ENCODE results near the gene GSE1. TPM values are rescaled to one million over a fixed set of nuclear protein-coding genes. Genes with fewer than 3 reads are reported as not detected.

Gene GSE1
- polyA plus RNA-seq, 1 donor (not counting 4 experiments of a cell fraction or from before 2014, with no cell fraction given) = 5.0 TPM

DNA sequence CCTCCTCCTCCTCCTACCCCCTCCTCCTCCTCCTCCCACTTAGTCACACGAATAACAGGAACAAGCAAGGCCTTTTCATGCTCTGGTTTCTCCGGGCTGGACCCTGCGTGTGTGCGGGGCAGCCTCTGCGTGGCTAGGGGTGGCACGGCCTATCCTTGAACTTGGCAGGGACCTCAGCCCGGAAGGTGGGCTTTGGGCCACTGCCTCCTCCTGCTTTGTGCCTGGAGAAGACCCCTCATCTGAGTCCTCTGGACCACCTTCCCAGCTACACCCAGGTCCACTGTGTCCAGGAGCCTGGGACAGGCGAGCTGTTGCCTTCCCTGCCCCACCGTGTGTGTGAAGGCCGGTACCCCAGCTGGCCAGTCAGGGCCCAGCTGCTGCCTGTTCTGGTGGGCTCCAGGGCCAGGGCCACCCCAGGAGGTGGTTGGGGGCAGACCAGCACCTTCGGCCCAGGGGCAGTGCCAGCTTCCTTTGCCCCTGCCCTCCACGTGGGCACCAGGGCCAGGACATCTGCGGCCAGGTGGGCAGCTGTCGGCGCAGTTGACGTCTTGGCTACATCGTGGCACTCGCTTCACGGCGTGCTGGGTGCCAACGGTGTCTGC is 40.3 kb downstream of the GSE1 start:
- no peaks in the 10 kb centered on the region for H3K27me3 ChIP-seq (ENCODE audit: control insufficient read depth, extremely low read depth, insufficient read depth, low read length)
- dilution Hi-C loops (cut with MboI; ENCODE audit: extremely low pct_ligation_motif_present, low sequenced_read_pairs) = no loop called here
- no peaks in the 10 kb centered on the region for H3K9me3 ChIP-seq (ENCODE audit: control insufficient read depth, low read depth, low read length)
- H3K4me1 ChIP-seq (ENCODE audit: control insufficient read depth, extremely low read depth, insufficient read depth, low read length) = peaks cover 3% of the 10 kb centered on the region
- no peaks in the 10 kb centered on the region for H3K9me1 ChIP-seq (ENCODE audit: control insufficient read depth, extremely low read depth, insufficient read depth, low read length)
- FAIRE-seq = no peak
- H3K4me3 ChIP-seq (ENCODE audit: control insufficient read depth in 2 of 3, extremely low read depth in 1 of 3, insufficient read depth in 2 of 3, low read depth in 1 of 3, low read length in 3 of 3) = no peak overlapping the region
- DNase-seq (ENCODE audit: low read depth, low spot score) = no peak
- H3K27ac ChIP-seq (ENCODE audit: control insufficient read depth, insufficient read depth, low read length) = no peak overlapping the region
- peaks cover 2 to 24% of the 10 kb centered on the region in 2 experiments for H3K36me3 ChIP-seq (ENCODE audit: control insufficient read depth in 2 of 2, extremely low read depth in 1 of 2, insufficient read depth in 2 of 2, low read length in 2 of 2)
- H3K4me2 ChIP-seq (ENCODE audit: control insufficient read depth, extremely low read depth, insufficient read depth, low read depth, low read length) = no peak overlapping the region
- no peak overlapping the region for H3K9ac ChIP-seq (ENCODE audit: control insufficient read depth, extremely low read depth, insufficient read depth, low read length)
- no peaks in the 10 kb centered on the region for H3K79me2 ChIP-seq (ENCODE audit: control insufficient read depth, insufficient read depth, low read length)
- peaks cover 6% of the 10 kb centered on the region for H4K20me1 ChIP-seq (ENCODE audit: control insufficient read depth, extremely low read depth, insufficient read depth, low read length)
- H2AFZ ChIP-seq (ENCODE audit: control insufficient read depth, low read length) = no peak overlapping the region
- TF ChIP-seq EZH2 (IDR thresholded peaks at IDR 0.05; ENCODE audit: low read length) = no peak
- TF ChIP-seq, protein P1, sequence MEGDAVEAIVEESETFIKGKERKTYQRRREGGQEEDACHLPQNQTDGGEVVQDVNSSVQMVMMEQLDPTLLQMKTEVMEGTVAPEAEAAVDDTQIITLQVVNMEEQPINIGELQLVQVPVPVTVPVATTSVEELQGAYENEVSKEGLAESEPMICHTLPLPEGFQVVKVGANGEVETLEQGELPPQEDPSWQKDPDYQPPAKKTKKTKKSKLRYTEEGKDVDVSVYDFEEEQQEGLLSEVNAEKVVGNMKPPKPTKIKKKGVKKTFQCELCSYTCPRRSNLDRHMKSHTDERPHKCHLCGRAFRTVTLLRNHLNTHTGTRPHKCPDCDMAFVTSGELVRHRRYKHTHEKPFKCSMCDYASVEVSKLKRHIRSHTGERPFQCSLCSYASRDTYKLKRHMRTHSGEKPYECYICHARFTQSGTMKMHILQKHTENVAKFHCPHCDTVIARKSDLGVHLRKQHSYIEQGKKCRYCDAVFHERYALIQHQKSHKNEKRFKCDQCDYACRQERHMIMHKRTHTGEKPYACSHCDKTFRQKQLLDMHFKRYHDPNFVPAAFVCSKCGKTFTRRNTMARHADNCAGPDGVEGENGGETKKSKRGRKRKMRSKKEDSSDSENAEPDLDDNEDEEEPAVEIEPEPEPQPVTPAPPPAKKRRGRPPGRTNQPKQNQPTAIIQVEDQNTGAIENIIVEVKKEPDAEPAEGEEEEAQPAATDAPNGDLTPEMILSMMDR (optimal IDR thresholded peaks at IDR 0.05 in 1 of 3, IDR thresholded peaks at IDR 0.05 in 1 of 3, conservative IDR thresholded peaks at IDR 0.05 in 1 of 3; ENCODE audit: extremely low read depth in 1 of 3, insufficient read depth in 2 of 3, low read length in 3 of 3) = no peak

GRCh38 chr16:85654251-85655095 is 41.4 kb downstream of the GSE1 start:
- Histone ChIP-seq H3K9ac (ENCODE audit: control insufficient read depth, extremely low read depth, insufficient read depth, low read length) (no peak overlapping the region), H3K4me3 (ENCODE audit: control insufficient read depth in 2 of 3, extremely low read depth in 1 of 3, insufficient read depth in 2 of 3, low read depth in 1 of 3, low read length in 3 of 3) (no peak overlapping the region), H3K36me3 (ENCODE audit: control insufficient read depth in 2 of 2, extremely low read depth in 1 of 2, insufficient read depth in 2 of 2, low read length in 2 of 2) (peaks cover 2 to 27% of the 10 kb centered on the region in 2 experiments), H3K9me1 (ENCODE audit: control insufficient read depth, extremely low read depth, insufficient read depth, low read length) (no peaks in the 10 kb centered on the region), H2AFZ (ENCODE audit: control insufficient read depth, low read length) (no peak overlapping the region), H3K27ac (ENCODE audit: control insufficient read depth, insufficient read depth, low read length) (no peak overlapping the region), H4K20me1 (ENCODE audit: control insufficient read depth, extremely low read depth, insufficient read depth, low read length) (peaks cover 4% of the 10 kb centered on the region), H3K79me2 (ENCODE audit: control insufficient read depth, insufficient read depth, low read length) (no peaks in the 10 kb centered on the region), H3K4me1 (ENCODE audit: control insufficient read depth, extremely low read depth, insufficient read depth, low read length) (peaks cover 3% of the 10 kb centered on the region), H3K9me3 (ENCODE audit: control insufficient read depth, low read depth, low read length) (no peaks in the 10 kb centered on the region), H3K4me2 (ENCODE audit: control insufficient read depth, extremely low read depth, insufficient read depth, low read depth, low read length) (no peak overlapping the region), H3K27me3 (ENCODE audit: control insufficient read depth, extremely low read depth, insufficient read depth, low read length) (no peaks in the 10 kb centered on the region)
- dilution Hi-C loops (cut with MboI; ENCODE audit: extremely low pct_ligation_motif_present, low sequenced_read_pairs) = no loop called here
- TF ChIP-seq EZH2 (IDR thresholded peaks at IDR 0.05; ENCODE audit: low read length) = no peak
- TF ChIP-seq, protein P1 (optimal IDR thresholded peaks at IDR 0.05 in 1 of 3, IDR thresholded peaks at IDR 0.05 in 1 of 3, conservative IDR thresholded peaks at IDR 0.05 in 1 of 3; ENCODE audit: extremely low read depth in 1 of 3, insufficient read depth in 2 of 3, low read length in 3 of 3) = no peak
- FAIRE-seq = no peak
- no peak for DNase-seq (ENCODE audit: low read depth, low spot score)

Data from keratinocyte (primary cell).